Right cardiac atrium (tissue), 5 donors: Measurements from ENCODE around the gene FIBCD1. TPM values are rescaled to one million over a fixed set of nuclear protein-coding genes. Genes with fewer than 3 reads are reported as not detected.

Experiments
- ATAC-seq, 2 donors: fragments of 200-7000 bp; cut with Tn5 transposase; one replicate each; pipeline versions ENCODE4 v1.8.0 to v1.9.1; 2020; ENCODE audit warnings: moderate library complexity in 2 of 2, mild to moderate bottlenecking in 1 of 2
- DNase-seq, 3 donors: peaks; one replicate each; pipeline ENCODE4 v3.0.0-alpha.2; 2020
- H3K27ac ChIP-seq: one replicate; pipeline ENCODE4 v1.5.1; 2013; ENCODE audit warnings: mild to moderate bottlenecking, low read length, control low read depth, moderate library complexity
- H3K27me3 ChIP-seq: one replicate; pipeline ENCODE4 v1.6.1; 2013; ENCODE audit not compliant: control insufficient read depth, insufficient read depth
- H3K4me1 ChIP-seq: one replicate; pipeline ENCODE4 v1.6.1; 2013; ENCODE audit warnings: low read length; ENCODE audit not compliant: control insufficient read depth, insufficient read depth
- H3K4me3 ChIP-seq: one replicate; pipeline ENCODE4 v1.5.1; 2013; ENCODE audit warnings: low read length, control low read depth
- H3K9me3 ChIP-seq: one replicate; pipeline ENCODE4 v1.6.1; 2013; ENCODE audit warnings: low read length; ENCODE audit not compliant: control insufficient read depth
- WGBS: extraction: QIAGEN DNeasy Blood & Tissue Kit; methylation state at CpG from one replicate; pipeline ENCODE4 v1.1.7; 2013; 5-methylcytosine and 5-hydroxymethylcytosine counted together
- intact Hi-C, 4 donors: fragments of 100-400 bp; cut with DNase I; formaldehyde crosslinking; loops; one replicate each; pipeline versions ENCODE4 v1.11.0 to v1.14.0; 2022 to 2023
- polyA plus RNA-seq: library from polyadenylated mRNA; stranded (reverse); fragments of 200-250 nt; gene quantifications from one replicate; pipeline ENCODE4 v1.2.3, GENCODE V29; 2013
- total RNA-seq, 4 donors: library from RNA; stranded (reverse); fragmentation: NEBNext Ultra II Directional; extraction: Animal tissue kit (Norgen Biotek cat#: 25700); gene quantifications; one replicate each; pipeline ENCODE4 v1.2.1, GENCODE V29; 2021
- donor health status: healthy with polysubstance abuse.
- donor health status: DM: no; HTN: yes; CAD: no.
- donor health status: DM: no; HTN: no; CAD: no.
- donor health status: DM: no; HTN: yes; CAD: no; lungs with severe emphysema.
- donor health status: DM: yes; HTN: yes; CAD: no.

The FIBCD1 gene
- total and polyA plus RNA-seq, 5 donors = 0.20 to 2.2 (median 0.46) TPM

DNA sequence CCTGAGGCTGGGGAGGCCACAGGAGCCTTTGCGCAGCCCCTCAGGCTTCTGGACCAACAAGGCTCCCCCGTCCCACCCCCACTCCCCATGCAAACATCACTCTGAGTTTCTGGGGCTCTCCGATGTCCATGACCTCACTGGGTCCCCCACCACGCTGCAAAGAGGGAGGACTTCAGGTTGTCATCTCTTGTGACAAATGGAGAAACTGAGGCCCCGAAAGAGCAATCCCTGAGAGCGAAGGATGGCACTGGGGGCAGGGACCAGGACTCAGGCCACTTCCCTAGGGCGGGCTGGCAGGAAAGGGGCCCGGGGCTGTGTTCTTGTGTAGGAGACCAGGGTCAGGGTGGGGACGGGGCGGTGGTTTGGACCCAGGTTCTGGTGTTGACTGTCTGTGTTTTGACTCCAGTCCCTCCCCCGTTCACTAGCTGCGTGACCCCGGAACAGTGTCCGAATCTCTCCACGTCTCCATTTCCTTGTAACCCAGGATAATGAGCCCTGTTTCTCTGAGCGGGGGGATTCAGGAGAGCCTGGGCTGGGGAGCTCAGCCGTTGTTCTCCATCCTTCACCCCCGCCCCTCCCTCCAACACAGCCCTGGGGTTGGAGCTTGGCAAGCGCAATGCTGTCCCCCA lies 13.9 kb downstream of the FIBCD1 start:
- intact Hi-C loops = no loop called here
- Histone ChIP-seq H3K27me3 (no peaks in the 10 kb centered on the region), H3K4me3 (no peak overlapping the region), H3K27ac (no peak overlapping the region), H3K4me1 (no peaks in the 10 kb centered on the region), H3K9me3 (no peaks in the 10 kb centered on the region)
- DNase-seq (peak in 2 of 3 donors; percentile 27 to 42), ATAC-seq (no peak)
- WGBS = 80% methylated on average over 19 of the region's 19 CpGs

DNA sequence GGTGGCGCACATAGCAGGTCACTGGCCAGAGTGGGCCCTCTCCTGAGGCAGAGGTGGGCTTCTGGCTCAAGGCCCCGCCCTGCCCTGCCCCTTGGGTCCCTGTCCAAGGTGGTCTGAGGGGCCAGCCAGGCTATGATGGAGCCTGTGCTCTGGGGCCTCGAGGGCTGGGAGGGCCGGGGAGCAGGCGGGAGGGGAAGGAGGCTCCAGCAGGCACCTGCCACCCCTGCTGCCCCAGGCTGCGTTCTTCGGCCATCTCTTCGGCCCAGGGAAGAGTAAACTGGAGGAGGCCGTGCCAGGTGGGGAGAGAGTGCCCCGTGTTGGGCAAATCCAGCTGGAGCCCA lies 14.6 kb downstream of the FIBCD1 start:
- ATAC-seq = no peak
- intact Hi-C loops = no loop called here
- no peaks in the 10 kb centered on the region for H3K4me1 ChIP-seq

DNA sequence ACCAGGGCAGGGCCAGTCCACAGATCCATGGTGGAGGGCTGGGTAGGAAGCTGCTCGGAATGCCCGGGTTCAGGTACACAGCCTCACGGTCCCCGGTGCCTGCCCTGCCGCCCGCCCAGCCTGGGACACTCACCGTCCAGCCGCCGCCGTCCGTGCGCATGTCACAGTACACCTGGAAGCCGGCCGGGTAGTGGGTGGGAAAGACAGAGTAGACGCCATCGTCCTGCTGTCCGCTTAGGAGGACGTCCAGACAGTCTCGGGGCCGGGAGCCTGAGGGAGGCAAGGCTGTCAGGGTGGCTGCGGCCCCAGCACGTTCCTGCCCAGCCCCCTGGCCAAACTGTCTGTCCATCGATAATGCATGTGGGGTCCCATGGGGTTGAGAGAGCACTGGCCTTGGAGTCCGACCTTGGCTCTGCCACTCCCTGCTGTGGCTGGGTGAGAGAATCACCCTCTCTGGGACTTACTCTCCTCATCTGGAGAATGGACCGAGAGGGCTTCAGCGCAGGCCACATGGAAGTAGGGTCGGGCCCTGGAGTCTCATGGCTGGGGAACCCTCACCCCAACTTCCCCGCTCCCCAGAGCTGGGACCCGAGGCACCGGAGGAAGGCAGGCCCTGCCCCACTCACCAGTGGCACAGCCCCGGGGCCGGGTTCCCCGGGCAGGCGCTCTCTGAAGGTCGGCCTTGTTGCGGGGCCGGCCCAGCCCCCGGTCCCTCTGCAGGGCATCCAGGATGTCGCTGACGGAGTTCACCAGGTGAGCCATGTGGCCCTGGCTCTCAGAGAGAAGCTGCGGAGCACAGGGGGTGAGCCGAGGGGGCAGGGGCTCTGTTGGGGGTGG lies 15.2 kb downstream of the FIBCD1 start:
- Histone ChIP-seq H3K9me3 (no peaks in the 10 kb centered on the region), H3K27ac (no peak overlapping the region), H3K4me1 (no peaks in the 10 kb centered on the region), H3K27me3 (no peaks in the 10 kb centered on the region), H3K4me3 (no peak overlapping the region)
- no peak for ATAC-seq
- 85% methylated on average over 42 of the region's 42 CpGs for WGBS
- DNase-seq = peak in 2 of 3 donors; percentile 24 to 52
- intact Hi-C loops = no loop called here

More for the DNA sequence above, 14.6 kb downstream of the FIBCD1 start:
- DNase-seq = peak in 2 of 3 donors; percentile 30 to 41
- no peak overlapping the region for H3K27ac ChIP-seq
- H3K4me3 ChIP-seq = no peak overlapping the region
- no peaks in the 10 kb centered on the region for H3K9me3 ChIP-seq
- no peaks in the 10 kb centered on the region for H3K27me3 ChIP-seq
- 86% methylated on average over 10 of the region's 10 CpGs for WGBS

DNA sequence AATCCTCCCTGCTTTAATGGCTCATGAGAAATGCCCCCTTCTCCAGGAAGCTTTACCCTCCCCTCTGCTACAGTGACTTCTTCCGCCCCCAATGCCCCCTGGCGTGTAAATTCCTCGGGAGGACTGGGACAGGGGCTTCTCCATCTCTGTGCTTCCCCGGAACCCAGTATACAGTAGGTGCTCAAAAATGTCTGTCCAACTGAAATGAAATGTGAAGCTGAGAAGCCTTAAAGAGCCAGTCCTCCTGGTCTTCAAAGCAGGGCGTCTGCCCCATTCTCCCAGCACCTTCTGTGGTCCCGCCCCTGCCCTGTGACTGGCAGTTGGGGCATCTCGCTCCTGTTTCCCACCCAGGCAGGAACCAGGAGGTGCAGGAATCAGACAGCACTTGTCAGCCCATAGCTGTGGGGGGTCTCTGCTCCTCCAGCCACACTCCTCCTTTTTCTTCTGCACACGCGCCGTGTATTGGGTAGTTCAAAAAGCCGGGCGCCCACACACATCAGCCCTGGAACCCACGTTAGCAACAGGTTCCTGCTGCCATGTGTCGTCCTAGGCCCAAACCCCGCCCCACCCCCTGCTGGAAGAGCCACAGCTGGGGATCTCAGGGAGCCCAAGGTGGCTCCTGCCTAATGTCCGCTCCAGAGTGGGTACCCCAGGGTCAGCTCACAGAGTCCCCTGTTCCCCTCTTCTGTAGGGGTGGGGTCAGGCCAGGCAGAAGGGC lies 16.0 kb downstream of the FIBCD1 start:
- Histone ChIP-seq H3K9me3 (no peaks in the 10 kb centered on the region), H3K27ac (no peak overlapping the region), H3K27me3 (no peaks in the 10 kb centered on the region), H3K4me3 (no peak overlapping the region), H3K4me1 (no peaks in the 10 kb centered on the region)
- intact Hi-C loops = no loop called here
- no peak for ATAC-seq
- 77% methylated on average over 16 of the region's 16 CpGs for WGBS
- DNase-seq = peak in 1 of 3 donors; percentile 41

DNA sequence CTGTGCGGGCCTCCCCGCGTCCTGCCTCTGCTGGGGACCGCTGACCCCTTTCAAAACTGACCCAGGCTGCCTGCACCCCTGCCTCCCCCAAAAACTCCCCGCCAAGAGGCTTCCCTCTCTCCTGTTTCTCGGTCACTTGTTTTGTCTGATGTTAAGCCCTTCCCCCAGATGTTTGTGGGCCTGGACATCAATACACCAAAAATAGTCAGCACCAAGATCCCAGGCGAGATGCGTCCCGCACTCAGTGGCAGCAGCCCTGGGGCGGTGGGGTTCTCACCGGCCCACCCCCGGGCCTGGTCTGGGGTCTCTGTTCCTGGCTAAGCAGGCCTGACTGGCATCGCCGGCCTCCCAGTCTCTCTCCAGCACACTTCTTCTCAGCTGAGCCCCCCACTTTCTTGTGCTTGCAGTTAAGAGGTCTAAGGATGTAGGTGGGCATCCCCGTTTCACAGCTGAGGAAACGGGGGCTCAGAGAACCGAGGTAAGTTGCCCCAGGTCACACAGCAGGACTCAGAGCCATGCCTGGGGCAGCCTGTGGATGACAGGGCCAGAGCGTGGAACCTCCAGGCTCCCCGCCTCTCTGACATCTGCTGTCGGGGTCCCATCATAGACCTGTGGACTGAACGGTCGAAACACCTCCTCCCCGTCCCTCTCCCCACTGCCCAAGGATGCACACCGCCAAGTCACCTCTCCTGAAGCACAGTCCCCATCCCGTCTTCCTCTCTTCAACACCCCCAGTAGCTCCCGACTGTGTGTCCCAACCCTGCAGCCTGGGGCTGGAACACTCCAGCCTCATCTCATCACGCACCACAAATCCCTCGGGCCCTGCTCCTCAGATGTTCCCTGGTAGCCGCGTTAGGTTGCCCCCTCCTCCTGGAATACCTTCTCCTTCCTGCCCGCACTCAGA lies 16.8 kb downstream of the FIBCD1 start:
- ATAC-seq (no peak), DNase-seq (no peak)
- H3K4me1 ChIP-seq = no peaks in the 10 kb centered on the region
- no peak overlapping the region for H3K4me3 ChIP-seq
- H3K27ac ChIP-seq = no peak overlapping the region
- H3K9me3 ChIP-seq = no peaks in the 10 kb centered on the region
- 79% methylated on average over 31 of the region's 31 CpGs for WGBS
- no peaks in the 10 kb centered on the region for H3K27me3 ChIP-seq
- intact Hi-C loops = no loop called here

DNA sequence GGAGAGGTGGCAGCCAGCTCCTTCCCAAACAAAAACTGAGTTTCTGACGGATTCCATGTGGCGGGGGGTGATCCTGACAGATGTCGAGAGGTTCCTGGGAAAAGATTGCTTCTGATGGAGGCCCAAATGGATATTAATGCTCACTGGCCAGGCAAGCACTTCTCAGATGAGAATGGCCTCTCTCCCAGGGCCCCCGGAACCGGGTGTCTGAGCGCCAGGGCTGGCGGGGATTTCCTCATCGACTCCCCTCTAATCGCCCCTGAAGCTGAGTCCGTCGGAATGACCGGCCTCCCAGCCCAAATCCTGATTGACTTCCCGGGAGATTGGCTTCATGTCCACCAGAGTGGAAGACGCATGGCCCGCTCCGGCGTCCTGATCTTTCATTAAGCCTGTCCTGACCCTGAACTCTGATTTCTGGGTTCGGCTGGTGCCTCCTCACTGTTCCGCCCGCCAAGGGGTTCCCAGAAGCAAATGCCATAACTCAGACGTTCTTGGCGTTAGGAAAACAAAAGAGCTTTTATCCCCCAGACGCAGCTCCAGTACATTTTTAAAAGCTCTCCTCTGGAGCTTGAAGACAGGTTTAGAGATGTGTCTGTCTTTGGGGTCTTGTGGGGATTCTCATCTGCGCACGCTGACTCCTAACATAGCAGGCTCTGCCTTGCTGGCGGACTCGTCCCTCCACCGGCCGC lies 17.6 kb downstream of the FIBCD1 start:
- no peak overlapping the region for H3K4me3 ChIP-seq
- no peaks in the 10 kb centered on the region for H3K4me1 ChIP-seq
- no peak overlapping the region for H3K27ac ChIP-seq
- DNase-seq (no peak), ATAC-seq (no peak)
- intact Hi-C loops = no loop called here
- no peaks in the 10 kb centered on the region for H3K9me3 ChIP-seq
- H3K27me3 ChIP-seq = no peaks in the 10 kb centered on the region
- WGBS = 57% methylated on average over 29 of the region's 29 CpGs

DNA sequence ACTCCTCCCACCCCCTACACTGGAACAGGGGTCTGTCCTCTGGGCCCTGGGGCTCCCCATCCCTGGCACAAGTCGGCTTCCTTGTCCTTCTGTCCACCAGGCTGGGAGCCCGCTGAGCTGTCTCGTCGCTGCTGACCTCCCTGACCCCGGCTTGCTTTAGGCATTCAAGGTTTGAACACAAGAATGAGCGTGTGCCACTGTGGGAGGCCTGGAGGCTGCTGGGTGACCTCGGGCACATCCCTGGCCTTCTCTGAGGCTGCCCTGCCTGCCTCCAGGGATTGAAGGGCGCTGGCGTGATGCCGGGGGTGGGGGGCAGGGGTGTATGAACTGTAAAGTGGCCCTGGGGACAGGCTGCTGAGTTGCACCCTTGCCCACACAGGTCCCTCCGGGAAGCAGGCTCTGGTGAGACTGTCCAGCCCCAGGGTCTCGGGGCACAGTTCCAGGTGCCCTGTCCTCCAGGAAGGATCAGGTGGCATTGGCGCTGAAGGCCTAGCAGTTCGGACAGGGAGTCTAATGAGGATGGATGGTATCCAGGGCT lies 18.2 kb downstream of the FIBCD1 start:
- Histone ChIP-seq H3K27me3 (no peaks in the 10 kb centered on the region), H3K9me3 (no peaks in the 10 kb centered on the region), H3K27ac (no peak overlapping the region), H3K4me3 (no peak overlapping the region), H3K4me1 (no peaks in the 10 kb centered on the region)
- intact Hi-C loops = no loop called here
- ATAC-seq (no peak), DNase-seq (no peak)
- 74% methylated on average over 14 of the region's 14 CpGs for WGBS

DNA sequence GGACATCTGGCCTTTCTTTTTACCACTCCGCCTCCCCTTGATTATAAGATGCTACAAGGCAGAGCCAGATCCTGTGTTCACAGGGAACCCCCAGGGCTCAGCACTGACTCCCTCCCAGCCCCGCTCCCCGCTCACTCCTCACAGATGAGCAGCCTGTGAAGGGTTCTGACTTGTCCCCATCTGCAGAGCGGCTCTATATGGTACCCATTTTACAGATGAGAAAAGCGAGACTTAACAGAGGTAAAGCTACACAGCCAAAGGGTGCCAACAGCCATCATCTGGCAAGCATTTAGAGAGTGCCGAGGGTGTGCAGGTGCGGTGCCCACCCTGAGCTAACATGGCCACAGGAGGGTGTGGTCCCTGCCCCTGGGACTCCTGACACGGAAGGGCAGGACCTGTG lies 18.8 kb downstream of the FIBCD1 start:
- ATAC-seq (no peak), DNase-seq (no peak)
- intact Hi-C loops = no loop called here
- Histone ChIP-seq H3K27ac (no peak overlapping the region), H3K4me1 (no peaks in the 10 kb centered on the region), H3K27me3 (no peaks in the 10 kb centered on the region), H3K4me3 (no peak overlapping the region), H3K9me3 (no peaks in the 10 kb centered on the region)
- 93% methylated on average over 8 of the region's 8 CpGs for WGBS

DNA sequence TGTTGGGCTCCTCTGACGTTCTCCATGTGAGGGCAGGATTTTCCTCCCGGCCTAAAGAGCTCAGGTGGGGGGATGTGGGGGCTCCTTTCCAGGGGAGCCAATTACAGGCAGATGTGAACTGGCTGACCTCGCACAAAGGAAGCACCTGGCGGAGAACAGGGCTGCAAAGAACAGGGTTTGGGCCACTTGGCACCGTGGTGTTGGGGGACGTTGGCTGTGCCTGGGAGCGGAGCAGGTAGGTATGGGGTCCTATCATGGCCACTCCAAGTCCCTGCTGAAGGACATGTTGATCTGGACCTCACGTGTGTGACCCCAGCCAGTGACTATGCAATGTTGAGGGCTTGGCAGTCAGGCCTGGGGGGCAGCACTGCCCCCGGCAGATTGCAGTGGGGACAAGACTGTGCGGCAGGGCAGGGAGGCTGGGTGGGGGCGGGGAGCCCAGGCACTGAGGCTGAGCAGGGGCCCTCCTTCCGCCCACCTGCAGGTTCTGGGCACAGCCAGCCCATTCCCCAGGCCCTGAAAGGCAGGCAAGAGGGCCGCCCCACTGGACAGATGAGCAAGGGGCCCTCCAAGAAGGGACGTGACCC lies 19.4 kb downstream of the FIBCD1 start:
- no peak overlapping the region for H3K27ac ChIP-seq
- intact Hi-C loops = no loop called here
- H3K27me3 ChIP-seq = no peaks in the 10 kb centered on the region
- no peak overlapping the region for H3K4me3 ChIP-seq
- no peaks in the 10 kb centered on the region for H3K4me1 ChIP-seq
- H3K9me3 ChIP-seq = no peaks in the 10 kb centered on the region
- ATAC-seq (no peak), DNase-seq (no peak)
- WGBS = 80% methylated on average over 14 of the region's 14 CpGs
